ENCODE results near the gene CSRNP2. TPM values are rescaled to one million over a fixed set of nuclear protein-coding genes. Genes with fewer than 3 reads are reported as not detected.

The CSRNP2 gene
- total and polyA plus RNA-seq, 2 of the 4 experiments (the other 2 are of a cell fraction), result 14.0 to 21.7 TPM

DNA sequence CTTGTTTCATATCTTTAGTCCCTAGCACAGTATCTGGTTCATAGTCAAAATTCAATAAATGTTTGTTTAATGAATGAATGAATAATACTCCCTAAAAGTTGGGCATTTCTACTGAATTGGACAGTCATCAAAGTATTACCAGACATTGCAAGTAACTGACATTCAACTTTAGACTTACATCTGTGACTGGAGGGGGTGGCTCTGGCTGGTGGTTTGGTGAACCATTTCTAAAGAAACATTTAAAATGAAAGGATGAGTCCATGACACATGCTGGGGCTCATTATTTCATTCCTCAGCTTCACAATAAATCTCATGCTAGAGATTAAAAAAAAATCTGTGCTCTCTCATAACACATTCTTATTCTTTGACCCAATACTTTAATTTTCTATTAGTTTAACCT lies 20.6 kb upstream of the CSRNP2 start:
- no peak overlapping the region for H4K8ac ChIP-seq (ENCODE audit: low read depth in 2 of 2, low read length in 2 of 2)
- no TSS peak for BruUV-seq (replicated peaks)
- H3K9me1 ChIP-seq (ENCODE audit: insufficient read depth, low read length), result no peaks in the 10 kb centered on the region
- no peak overlapping the region for H2BK20ac ChIP-seq (ENCODE audit: low read depth, low read length)
- no peak overlapping the region for H2BK120ac ChIP-seq (ENCODE audit: low read depth, low read length)
- ChIA-PET CTCF (no interaction called here), POLR2A (ENCODE audit: unreplicated experiment) (no interaction called here)
- no peak overlapping the region for H3K4me3 ChIP-seq (ENCODE audit: insufficient read depth, low read depth, low read length)
- no peak overlapping the region for H2BK5ac ChIP-seq (ENCODE audit: low read depth, low read length, poor library complexity, severe bottlenecking)
- H3K27ac ChIP-seq (ENCODE audit: insufficient read depth, low read length), result no peak overlapping the region
- no peak overlapping the region for H3K9ac ChIP-seq (ENCODE audit: low read depth, low read length)
- peaks cover 38% of the 10 kb centered on the region for H3K36me3 ChIP-seq (ENCODE audit: control insufficient read depth, insufficient read depth, low read length)
- no peak overlapping the region for H3K4me2 ChIP-seq (ENCODE audit: low read depth, low read length)
- no peak overlapping the region for H3K23ac ChIP-seq (ENCODE audit: low read depth, low read length)
- intact Hi-C loops (cut with micrococcal nuclease), result no loop called here
- no peak overlapping the region for H3K56ac ChIP-seq (ENCODE audit: extremely low read depth, insufficient read depth, low read length)
- no peaks in the 10 kb centered on the region for H3K9me3 ChIP-seq (ENCODE audit: control insufficient read depth, insufficient read depth, low read length)
- H3K4ac ChIP-seq (ENCODE audit: low read depth, low read length), result no peak overlapping the region
- dilution Hi-C loops (cut with HindIII; ENCODE audit: low sequenced_read_pairs, unreplicated experiment), result no loop called here
- in situ Hi-C loops (cut with MboI; ENCODE audit: low sequenced_read_pairs), result no loop called here
- no peaks in the 10 kb centered on the region for H3K79me1 ChIP-seq (ENCODE audit: low read depth in 1 of 2, low read length in 2 of 2)
- no peak overlapping the region for H4K91ac ChIP-seq (ENCODE audit: insufficient read depth, low read depth, low read length)
- H4K5ac ChIP-seq (ENCODE audit: low read depth, low read length), result no peak overlapping the region
- no peak overlapping the region for H2AFZ ChIP-seq (replicated peaks; ENCODE audit: low read length, poor library complexity)
- no peaks in the 10 kb centered on the region for H3K4me1 ChIP-seq (ENCODE audit: control insufficient read depth, insufficient read depth, low read length)
- H3K14ac ChIP-seq (replicated peaks; ENCODE audit: low read depth, low read length), result no peak overlapping the region
- no peak overlapping the region for H3K18ac ChIP-seq (ENCODE audit: low read depth, low read length)
- ATAC-seq (ENCODE audit: low read depth) (no peak), DNase-seq (no peak)
- no peak for TF ChIP-seq POLR2A (IDR thresholded peaks at IDR 0.05; ENCODE audit: low read depth, low read length)
- no peak for TF ChIP-seq RAD21 (IDR thresholded peaks at IDR 0.05; ENCODE audit: low read length)
- TF ChIP-seq MAZ (IDR thresholded peaks at IDR 0.05; ENCODE audit: borderline replicate concordance, low read depth, low read length), result no peak
- TF ChIP-seq, protein P1, sequence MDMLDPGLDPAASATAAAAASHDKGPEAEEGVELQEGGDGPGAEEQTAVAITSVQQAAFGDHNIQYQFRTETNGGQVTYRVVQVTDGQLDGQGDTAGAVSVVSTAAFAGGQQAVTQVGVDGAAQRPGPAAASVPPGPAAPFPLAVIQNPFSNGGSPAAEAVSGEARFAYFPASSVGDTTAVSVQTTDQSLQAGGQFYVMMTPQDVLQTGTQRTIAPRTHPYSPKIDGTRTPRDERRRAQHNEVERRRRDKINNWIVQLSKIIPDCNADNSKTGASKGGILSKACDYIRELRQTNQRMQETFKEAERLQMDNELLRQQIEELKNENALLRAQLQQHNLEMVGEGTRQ (IDR thresholded peaks at IDR 0.05; ENCODE audit: low read depth, low read length), result no peak
- no peak overlapping the region for H2AK5ac ChIP-seq (ENCODE audit: low read depth, low read length)
- H4K20me1 ChIP-seq (ENCODE audit: insufficient read depth, low read length), result no peaks in the 10 kb centered on the region
- no peaks in the 10 kb centered on the region for H3K27me3 ChIP-seq (ENCODE audit: control insufficient read depth, insufficient read depth, low read length)
- no peak overlapping the region for H2AK9ac ChIP-seq (replicated peaks; ENCODE audit: low read depth, low read length, poor library complexity)
- H2BK15ac ChIP-seq (ENCODE audit: low read depth, low read length), result no peak overlapping the region
